ENCODE data around the gene RRAGC. TPM values are rescaled to one million over a fixed set of nuclear protein-coding genes. Genes with fewer than 3 reads are reported as not detected.

Gene RRAGC
- total and polyA plus RNA-seq, 2 of the 13 experiments (the other 11 are each of a cell fraction or from before 2014, with no cell fraction given) = 7.6 to 8.0 TPM

DNA sequence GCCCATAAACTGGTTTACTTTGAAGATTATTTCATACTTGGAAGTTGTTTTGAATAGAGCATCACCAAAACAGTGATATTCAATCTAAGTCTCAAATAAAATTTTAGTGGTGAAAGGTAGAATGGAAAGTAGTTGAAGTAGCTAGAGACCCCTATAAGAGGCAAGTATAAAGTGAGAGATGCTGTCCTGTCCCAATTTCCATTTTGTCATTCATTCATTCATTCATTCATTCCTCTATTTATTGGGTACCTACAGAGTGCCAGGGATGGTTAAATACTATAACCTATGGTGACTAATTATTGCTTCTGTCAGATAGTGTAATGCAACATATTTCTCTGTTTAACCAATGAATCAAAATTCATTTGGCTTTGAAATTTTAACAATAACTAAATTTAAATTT lies 32.7 kb downstream of the RRAGC start (continued):
- TF ChIP-seq, protein P1, sequence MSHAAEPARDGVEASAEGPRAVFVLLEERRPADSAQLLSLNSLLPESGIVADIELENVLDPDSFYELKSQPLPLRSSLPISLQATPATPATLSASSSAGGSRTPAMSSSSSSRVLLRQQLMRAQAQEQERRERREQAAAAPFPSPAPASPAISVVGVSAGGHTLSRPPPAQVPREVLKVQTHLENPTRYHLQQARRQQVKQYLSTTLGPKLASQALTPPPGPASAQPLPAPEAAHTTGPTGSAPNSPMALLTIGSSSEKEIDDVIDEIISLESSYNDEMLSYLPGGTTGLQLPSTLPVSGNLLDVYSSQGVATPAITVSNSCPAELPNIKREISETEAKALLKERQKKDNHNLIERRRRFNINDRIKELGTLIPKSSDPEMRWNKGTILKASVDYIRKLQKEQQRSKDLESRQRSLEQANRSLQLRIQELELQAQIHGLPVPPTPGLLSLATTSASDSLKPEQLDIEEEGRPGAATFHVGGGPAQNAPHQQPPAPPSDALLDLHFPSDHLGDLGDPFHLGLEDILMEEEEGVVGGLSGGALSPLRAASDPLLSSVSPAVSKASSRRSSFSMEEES (CRISPR knock-in tag; IDR thresholded peaks at IDR 0.05) = no peak
- TF ChIP-seq SNAI1 (CRISPR knock-in tag; IDR thresholded peaks at IDR 0.05; ENCODE audit: borderline replicate concordance) (no peak), TCF12 (IDR thresholded peaks at IDR 0.05) (no peak), TCF12 (CRISPR knock-in tag; IDR thresholded peaks at IDR 0.05) (no peak), HDAC6 (IDR thresholded peaks at IDR 0.05; ENCODE audit: low read depth, low read length) (no peak)
- TF ChIP-seq, protein P2, sequence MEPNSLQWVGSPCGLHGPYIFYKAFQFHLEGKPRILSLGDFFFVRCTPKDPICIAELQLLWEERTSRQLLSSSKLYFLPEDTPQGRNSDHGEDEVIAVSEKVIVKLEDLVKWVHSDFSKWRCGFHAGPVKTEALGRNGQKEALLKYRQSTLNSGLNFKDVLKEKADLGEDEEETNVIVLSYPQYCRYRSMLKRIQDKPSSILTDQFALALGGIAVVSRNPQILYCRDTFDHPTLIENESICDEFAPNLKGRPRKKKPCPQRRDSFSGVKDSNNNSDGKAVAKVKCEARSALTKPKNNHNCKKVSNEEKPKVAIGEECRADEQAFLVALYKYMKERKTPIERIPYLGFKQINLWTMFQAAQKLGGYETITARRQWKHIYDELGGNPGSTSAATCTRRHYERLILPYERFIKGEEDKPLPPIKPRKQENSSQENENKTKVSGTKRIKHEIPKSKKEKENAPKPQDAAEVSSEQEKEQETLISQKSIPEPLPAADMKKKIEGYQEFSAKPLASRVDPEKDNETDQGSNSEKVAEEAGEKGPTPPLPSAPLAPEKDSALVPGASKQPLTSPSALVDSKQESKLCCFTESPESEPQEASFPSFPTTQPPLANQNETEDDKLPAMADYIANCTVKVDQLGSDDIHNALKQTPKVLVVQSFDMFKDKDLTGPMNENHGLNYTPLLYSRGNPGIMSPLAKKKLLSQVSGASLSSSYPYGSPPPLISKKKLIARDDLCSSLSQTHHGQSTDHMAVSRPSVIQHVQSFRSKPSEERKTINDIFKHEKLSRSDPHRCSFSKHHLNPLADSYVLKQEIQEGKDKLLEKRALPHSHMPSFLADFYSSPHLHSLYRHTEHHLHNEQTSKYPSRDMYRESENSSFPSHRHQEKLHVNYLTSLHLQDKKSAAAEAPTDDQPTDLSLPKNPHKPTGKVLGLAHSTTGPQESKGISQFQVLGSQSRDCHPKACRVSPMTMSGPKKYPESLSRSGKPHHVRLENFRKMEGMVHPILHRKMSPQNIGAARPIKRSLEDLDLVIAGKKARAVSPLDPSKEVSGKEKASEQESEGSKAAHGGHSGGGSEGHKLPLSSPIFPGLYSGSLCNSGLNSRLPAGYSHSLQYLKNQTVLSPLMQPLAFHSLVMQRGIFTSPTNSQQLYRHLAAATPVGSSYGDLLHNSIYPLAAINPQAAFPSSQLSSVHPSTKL (CRISPR knock-in tag; IDR thresholded peaks at IDR 0.05) = no peak

DNA sequence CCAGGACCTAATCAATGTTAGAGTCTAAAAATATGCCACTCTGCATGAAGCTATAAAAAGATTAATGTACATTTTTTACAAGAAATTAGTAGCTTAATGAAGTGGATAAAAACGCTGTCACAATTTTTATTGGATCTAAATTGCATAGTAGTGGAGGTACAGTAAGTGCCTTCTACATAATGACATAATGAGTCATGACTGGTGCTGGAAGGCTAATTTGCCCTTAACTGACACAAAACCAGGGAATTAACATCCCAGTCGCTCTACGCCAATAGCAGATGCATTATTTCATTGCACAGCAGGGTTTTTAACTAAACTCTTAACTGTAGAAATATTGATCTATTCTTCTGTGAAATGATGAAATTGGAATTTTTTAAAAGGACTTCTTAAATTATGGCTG lies 33.3 kb downstream of the RRAGC start:
- Histone ChIP-seq H3K36me3 (replicated peaks in 1 of 2; ENCODE audit: control insufficient read depth in 1 of 2, insufficient read depth in 2 of 2, low read length in 2 of 2) (no peaks in the 10 kb centered on the region), H3K27me3 (ENCODE audit: control insufficient read depth in 1 of 2, insufficient read depth in 2 of 2, low read length in 2 of 2) (peaks cover 3 to 46% of the 10 kb centered on the region in 2 experiments; a peak in 4 of 5 replicates), H4K20me1 (ENCODE audit: insufficient read depth, low read length) (no peaks in the 10 kb centered on the region), H2AFZ (ENCODE audit: low read length) (no peak overlapping the region), H3K27ac (ENCODE audit: extremely low read length, insufficient read depth, low read length) (no peak overlapping the region), H3K4me3 (replicated peaks in 1 of 3; ENCODE audit: insufficient read depth in 1 of 3, low read depth in 2 of 3, low read length in 3 of 3) (no peak overlapping the region), H3K4me1 (ENCODE audit: insufficient read depth, low read length) (no peaks in the 10 kb centered on the region), H3K4me2 (ENCODE audit: low read depth, low read length) (no peak overlapping the region), H3K9me3 (ENCODE audit: low read length) (no peaks in the 10 kb centered on the region), H3K79me2 (ENCODE audit: insufficient read depth, low read length) (no peaks in the 10 kb centered on the region), H3K9ac (ENCODE audit: insufficient read depth, low read depth, low read length) (no peak overlapping the region)
- CTCF ChIA-PET (ENCODE audit: low intra/inter-chr PET ratio, low total read pairs) = no interaction called here
- DNase-seq (ENCODE audit: low spot score) (no peak), FAIRE-seq (no peak), ATAC-seq (no peak)
- intact Hi-C loops (cut with micrococcal nuclease; ENCODE audit: unreplicated experiment) (no loop called here), in situ Hi-C loops (cut with HindIII; ENCODE audit: extremely low pct_ligation_motif_present, low pct_unique_long_range_greater_than_20kb) (no loop called here)
- POLR2A ChIA-PET = no interaction called here
- WGBS (ENCODE audit: low lambda C conversion rate) = 39% methylated on average over 3 of the region's 3 CpGs
- BruUV-seq (replicated peaks) = no TSS peak
- TF ChIP-seq SKI (IDR thresholded peaks at IDR 0.05; ENCODE audit: partially characterized antibody) (no peak), ZNF446 (CRISPR knock-in tag; IDR thresholded peaks at IDR 0.05) (no peak), KAT8 (CRISPR knock-in tag; IDR thresholded peaks at IDR 0.05) (no peak), ZNF550 (CRISPR knock-in tag; IDR thresholded peaks at IDR 0.05; ENCODE audit: borderline replicate concordance) (no peak)
- TF ChIP-seq, protein P3, sequence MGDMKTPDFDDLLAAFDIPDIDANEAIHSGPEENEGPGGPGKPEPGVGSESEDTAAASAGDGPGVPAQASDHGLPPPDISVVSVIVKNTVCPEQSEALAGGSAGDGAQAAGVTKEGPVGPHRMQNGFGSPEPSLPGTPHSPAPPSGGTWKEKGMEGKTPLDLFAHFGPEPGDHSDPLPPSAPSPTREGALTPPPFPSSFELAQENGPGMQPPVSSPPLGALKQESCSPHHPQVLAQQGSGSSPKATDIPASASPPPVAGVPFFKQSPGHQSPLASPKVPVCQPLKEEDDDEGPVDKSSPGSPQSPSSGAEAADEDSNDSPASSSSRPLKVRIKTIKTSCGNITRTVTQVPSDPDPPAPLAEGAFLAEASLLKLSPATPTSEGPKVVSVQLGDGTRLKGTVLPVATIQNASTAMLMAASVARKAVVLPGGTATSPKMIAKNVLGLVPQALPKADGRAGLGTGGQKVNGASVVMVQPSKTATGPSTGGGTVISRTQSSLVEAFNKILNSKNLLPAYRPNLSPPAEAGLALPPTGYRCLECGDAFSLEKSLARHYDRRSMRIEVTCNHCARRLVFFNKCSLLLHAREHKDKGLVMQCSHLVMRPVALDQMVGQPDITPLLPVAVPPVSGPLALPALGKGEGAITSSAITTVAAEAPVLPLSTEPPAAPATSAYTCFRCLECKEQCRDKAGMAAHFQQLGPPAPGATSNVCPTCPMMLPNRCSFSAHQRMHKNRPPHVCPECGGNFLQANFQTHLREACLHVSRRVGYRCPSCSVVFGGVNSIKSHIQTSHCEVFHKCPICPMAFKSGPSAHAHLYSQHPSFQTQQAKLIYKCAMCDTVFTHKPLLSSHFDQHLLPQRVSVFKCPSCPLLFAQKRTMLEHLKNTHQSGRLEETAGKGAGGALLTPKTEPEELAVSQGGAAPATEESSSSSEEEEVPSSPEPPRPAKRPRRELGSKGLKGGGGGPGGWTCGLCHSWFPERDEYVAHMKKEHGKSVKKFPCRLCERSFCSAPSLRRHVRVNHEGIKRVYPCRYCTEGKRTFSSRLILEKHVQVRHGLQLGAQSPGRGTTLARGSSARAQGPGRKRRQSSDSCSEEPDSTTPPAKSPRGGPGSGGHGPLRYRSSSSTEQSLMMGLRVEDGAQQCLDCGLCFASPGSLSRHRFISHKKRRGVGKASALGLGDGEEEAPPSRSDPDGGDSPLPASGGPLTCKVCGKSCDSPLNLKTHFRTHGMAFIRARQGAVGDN (CRISPR knock-in tag; IDR thresholded peaks at IDR 0.05) = no peak
